A673 (cell line): ENCODE data around the gene ADGRL3.
"Not testable (repeated sequence)": the region's sequence is repeated elsewhere in the genome, so short reads cannot be mapped to it uniquely, and the experiment has no call there.

Experiments
- EZH2 ChIP-seq: fragments of 200-600 bp; sonication (generic); IDR thresholded peaks from 2 replicates; pipeline ENCODE4 v1.6.1; 2017; ENCODE audit warnings: borderline replicate concordance, low read depth, mild to moderate bottlenecking, mixed read lengths, antibody characterized with exemption, low read length; ENCODE audit not compliant: poor library complexity, severe bottlenecking
- TF ChIP-seq, protein P1 (sequence below): fragments of 300-800, 200-600 bp; sonication (generic); conservative IDR thresholded peaks from 2 replicates; pipeline ENCODE4 v1.5.1; 2017; ENCODE audit warnings: low read depth, mild to moderate bottlenecking, antibody characterized with exemption, low read length, moderate library complexity, mixed read lengths

DNA sequence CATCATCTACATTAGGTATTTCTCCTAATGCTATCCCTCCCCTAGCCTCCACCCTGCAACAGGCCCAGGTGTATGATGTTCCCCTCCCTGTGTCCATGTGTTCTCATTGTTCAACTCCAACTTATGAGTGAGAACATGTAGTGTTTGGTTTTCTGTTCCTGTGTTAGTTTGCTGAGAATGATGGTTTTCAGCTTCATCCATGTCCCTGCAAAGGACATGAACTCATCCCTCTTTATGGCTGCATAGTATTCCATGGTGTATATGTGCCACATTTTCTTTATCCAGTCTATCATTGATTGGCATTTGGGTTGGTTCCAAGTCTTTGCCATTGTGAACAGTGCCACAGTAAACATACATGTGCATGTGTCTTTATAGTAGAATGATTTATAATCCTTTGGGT is 7.0 kb downstream of the ADGRL3 start:
- TF ChIP-seq, protein P1, sequence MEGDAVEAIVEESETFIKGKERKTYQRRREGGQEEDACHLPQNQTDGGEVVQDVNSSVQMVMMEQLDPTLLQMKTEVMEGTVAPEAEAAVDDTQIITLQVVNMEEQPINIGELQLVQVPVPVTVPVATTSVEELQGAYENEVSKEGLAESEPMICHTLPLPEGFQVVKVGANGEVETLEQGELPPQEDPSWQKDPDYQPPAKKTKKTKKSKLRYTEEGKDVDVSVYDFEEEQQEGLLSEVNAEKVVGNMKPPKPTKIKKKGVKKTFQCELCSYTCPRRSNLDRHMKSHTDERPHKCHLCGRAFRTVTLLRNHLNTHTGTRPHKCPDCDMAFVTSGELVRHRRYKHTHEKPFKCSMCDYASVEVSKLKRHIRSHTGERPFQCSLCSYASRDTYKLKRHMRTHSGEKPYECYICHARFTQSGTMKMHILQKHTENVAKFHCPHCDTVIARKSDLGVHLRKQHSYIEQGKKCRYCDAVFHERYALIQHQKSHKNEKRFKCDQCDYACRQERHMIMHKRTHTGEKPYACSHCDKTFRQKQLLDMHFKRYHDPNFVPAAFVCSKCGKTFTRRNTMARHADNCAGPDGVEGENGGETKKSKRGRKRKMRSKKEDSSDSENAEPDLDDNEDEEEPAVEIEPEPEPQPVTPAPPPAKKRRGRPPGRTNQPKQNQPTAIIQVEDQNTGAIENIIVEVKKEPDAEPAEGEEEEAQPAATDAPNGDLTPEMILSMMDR: not testable (repeated sequence)
- not testable (repeated sequence) for TF ChIP-seq EZH2
